Ureter (tissue), 1 donor: ENCODE measurements around the gene CEACAM18. TPM values are rescaled to one million over a fixed set of nuclear protein-coding genes. Genes with fewer than 3 reads are reported as not detected.
"Not testable (repeated sequence)": the region's sequence is repeated elsewhere in the genome, so short reads cannot be mapped to it uniquely, and the experiment has no call there.

ENCODE experiments used
- DNase-seq: peaks from one replicate; pipeline ENCODE4 v3.0.0-alpha.2; 2020; ENCODE audit warnings: low spot score
- total RNA-seq: library from RNA; stranded (reverse); gene quantifications from one replicate; pipeline ENCODE4 v1.2.4, GENCODE V29; 2023
- donor health status: DM: yes; HTN: yes; CAD: no.

CEACAM18 gene
- total RNA-seq: not detected

DNA sequence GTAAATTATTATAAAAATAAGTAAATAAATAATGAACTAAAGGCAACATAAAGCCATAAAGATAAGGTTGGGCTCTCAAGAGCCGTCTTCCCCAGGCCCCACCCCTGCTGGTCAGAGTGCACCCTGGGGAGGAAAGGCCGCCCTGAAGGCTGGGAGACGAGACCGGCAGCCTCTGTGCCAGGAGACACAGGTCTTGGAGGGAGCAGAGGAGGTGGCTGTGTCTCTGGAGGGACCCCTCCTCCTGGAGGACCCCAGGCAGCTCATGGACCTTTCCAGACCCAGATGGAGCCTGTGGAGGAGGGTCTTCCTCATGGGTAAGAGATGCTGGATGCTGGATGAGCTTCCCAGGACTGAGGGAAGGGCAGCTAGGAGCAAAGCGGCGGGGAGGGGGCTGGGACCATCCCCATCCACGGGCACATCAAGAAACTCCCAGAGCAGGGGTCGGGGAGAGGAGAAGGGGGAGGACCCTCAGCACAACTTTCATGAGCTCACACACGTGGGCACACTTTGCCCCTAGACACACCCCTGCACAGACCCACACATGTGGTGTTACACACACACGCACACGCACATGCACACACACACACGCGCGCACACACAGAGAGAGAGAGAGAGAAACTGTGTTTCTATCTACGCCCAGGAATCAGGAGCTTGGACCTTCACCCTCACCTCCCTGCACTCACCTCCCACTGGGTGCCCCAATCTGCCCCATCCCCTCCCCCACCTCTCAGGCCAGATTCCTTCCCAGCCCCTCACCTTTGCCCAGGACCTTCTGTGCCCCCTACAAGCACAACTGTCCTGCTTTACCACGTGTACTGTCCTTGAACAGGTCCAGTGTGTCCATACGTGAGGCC, at the start of gene CEACAM18:
Gene CEACAM18 (plus strand): TSS at position 159 of the 854 bp plus-strand sequence.
- no peak for DNase-seq

DNA sequence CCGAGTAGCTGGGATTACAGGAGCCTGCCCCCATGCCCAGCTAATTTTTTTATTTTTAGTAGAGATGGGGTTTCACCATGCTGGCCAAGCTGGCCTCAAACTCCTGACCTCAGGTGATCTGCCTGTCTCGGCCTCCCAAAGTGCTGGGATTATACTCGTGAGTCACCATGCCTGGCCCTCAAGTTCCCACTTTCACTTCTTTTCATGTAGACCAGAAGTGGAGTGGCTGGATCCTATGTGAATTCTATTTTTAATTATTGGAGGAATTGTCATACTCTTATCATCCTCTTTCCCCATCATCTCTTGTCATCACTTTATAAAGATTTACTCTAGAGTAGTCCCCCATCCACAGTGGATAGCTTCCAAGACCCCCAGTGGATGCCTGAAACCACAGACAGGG, 48.1 kb upstream of the CEACAM18 start:
- no peak for DNase-seq

DNA sequence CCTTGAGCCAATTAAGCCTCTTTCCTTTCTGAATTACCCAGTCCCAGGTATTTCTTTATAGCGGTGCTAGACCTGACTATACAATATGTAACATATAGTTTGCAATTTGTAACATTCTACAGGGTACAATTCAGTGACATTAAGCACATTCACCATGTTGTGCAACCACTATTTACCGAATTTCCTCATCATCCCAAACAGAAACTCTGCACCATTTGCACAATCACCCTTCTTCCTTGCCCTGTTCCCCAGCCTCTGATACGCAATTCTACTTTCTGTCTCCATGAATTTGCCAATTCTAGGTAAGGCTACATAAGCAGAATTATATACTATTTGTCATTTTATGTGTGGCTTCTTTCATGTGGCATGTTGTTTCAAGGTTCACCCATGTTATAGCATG, 47.2 kb upstream of the CEACAM18 start:
- no peak for DNase-seq

DNA sequence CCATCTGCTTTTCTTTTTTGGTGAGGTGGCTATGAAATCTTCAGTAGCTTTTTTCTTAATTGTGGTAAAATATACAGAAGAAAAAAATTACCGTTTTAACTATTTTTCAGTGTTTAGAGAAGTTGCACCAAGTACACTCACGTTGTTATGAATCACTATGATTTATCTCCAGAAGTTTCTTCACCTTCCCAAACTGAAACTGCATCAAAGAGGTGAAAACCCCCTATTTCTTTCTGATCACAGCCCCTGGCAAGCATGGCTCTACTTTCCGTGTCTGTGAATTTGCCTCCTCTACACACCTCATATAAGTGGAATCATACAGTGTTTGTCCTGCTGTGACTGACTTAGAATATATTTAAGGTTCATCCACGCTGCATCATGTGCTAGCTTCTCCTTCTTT, 45.3 kb upstream of the CEACAM18 start:
- no peak for DNase-seq

DNA sequence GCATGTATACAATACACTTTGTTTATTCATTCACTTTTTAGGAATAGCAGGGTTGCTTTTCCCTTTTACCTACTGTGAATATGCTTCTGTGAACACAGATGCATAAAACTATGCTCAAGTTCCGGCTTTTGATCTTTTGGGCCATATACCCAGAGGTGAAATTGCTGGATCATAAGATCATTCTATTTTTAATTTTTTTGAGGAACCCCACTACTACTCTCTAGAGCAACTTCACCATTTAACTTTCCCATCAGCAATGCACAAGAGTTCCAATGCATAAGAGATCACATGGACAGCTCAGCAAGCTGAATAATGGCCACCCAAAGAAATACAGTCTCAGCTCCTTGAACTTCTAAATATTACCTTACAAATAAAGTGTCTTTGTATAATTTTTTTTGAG, 43.9 kb upstream of the CEACAM18 start:
- DNase-seq: no peak

DNA sequence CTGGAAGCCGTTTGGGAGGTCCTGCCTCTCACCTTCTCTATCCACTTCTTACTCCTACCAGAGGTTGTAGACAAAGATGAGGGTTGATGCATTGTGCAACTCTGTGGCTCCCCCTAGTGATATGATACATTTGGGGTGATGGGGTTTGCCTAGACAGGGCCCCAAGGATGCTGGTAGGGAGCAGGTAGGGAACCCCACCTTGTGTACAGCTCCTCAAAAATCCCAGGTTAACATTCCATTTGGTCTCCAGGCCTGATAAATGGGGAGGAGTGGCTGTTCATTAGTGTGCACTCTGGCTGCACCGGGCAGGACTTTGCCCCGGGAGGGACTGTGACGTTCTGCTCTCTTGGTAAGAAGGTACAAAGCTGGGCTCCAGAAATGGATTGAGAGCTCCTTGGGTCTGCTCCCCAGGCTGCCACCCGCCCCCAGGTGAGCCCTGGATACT, 39.3 kb upstream of the CEACAM18 start:
- no peak for DNase-seq

DNA sequence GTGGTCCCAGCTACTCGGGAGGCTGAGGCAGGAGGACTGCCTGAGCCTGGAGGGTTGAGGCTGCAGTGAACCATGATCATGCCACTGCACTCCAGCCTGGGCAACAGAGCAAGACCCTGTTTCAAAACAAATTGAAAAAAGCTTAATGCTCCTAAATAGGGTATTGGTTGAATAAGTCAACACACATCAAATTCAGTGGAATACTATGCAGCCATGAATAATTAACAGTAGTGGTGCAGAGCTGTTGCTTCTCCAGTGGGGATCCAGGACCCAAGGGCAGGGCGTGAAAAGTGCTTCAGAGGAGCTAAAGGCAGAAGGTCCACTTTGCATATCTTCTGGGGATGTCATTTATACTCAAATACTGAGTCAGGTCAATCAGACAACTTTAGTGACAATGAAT, 38.3 kb upstream of the CEACAM18 start:
- no peak for DNase-seq

DNA sequence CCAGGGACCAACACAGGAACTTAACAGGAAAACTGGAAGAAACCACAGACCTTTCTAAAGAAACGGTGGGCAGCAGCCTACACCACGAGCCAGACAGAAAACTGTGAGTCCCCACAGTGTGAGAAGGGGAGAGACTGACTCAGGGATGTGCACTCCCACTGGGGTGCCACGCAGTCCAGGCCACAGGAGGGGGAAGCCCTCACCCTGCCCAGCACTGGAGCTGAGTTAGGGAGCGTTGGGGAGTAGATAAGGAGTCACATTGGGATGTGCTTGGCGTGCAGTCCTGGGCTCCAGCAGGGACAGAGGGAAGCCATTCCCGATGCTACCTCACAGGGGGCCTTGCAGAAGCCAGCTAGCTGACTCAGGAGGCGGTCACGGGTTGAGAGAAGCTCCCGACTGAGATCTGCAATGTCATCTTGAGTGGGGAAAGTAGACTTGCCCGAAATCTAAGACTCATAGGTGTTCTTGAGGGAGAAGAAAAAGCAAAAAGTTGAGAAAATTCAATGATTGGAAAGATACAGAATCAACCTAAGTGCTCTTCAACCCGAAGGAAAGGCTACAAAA, 37.4 kb upstream of the CEACAM18 start:
- DNase-seq: no peak

DNA sequence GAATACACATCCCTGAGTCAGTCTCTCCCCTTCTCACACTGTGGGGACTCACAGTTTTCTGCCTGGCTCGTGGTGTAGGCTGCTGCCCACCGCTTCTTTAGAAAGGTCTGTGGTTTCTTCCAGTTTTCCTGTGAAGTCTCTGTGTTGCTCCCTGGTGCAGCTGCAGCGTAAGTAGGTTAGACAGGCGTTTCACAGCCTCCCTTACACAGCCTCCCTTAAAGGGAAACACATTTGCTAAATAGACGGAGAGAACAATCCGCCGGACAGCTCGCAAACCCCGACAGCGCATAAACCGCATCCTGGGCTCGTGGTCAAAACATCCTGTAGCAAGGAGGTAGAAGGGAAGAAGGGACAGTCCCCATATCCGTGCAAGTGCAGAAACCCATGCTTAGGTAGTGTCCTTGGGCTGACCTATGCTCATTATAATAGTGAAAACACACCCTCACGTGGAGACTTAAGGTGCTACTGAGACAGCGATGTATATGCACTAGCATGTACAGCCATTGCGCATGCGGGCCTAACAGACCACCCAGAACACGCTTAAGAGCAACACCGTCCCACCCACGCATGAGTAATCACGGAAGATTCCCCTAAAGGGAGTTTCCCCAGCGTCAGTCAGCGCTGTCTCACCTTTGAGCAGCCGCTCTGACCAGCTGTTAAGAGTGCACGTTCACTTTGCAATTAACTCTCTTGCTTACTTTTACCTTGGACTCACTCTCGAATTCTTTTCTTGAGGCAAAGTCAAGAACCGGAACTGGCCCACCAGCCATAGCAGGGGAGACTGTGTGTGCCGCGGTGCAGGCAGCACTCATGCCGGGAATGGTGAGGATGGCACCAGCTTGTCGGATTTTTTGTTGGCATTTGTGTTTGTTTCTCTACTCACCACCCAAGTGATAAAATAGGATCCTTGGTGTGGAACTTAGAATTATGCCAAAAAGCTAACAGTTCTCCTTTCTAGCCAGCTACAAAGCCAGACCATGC, 36.6 kb upstream of the CEACAM18 start:
- peak; percentile 29 for DNase-seq

DNA sequence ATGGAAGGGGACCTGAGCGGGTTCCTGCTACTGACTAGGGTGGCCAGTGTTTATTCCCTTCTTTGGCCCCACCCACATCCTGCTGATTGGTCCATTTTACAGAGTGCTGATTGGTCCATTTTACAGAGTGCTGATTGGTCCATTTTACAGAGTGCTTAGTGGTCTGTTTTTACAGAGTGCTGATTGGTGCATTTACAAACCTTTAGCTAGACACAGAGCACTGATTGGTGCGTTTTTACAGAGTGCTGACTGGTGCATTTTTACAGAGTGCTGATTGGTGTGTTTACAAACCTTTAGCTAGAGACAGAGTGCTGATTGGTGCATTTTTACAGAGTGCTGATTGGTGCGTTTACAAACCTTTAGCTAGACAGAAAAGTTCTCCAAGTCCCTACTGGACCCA, 30.8 kb upstream of the CEACAM18 start:
- not testable (repeated sequence) for DNase-seq

DNA sequence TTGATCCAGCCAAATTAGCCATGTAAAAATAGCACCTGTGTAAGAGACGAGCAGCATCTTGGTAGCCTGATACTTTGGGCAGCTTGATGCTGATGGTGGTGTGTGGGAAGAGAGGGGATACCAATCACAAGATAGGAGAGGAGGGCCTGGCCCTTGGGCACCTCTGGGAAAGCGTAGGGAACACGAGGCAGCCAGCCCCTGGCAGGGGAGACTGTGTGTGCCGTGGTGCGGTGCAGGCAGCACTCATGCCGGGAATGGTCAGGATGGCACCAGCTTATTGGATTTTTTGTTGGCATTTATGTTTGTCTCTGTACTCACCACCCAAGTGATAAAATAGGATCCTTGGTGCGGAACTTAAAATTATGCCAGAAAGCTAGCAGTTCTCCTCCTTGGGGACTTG, 30.3 kb upstream of the CEACAM18 start:
- DNase-seq: no peak

DNA sequence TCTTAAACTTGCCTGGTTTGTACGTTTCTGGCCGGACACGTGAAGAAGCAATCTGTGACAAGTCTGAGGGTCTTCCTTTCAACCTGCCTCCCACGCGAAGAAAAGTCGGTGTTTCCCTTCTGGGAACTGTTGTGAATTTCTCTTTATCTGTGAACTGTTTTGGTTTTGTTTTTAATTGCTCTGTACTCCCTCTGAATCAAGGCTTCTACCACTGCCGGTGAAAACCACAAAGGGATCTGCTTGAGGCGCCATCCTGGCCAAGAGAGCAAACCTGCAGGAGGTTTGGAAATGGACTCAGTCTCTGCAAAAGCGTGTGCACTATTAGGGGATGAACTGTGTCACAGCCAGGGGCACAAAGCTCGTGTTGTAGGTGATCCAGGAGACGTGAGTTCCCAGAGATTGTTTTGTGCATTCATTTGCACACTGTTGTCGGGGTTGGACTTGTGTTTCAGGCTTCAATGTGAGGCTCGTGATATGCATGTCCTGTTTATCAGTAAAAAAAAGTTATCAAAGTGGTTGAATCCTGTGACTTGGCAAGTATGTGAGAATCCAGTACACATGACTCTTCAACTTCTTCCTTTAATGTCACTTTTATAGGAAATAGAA, 29.8 kb upstream of the CEACAM18 start:
- DNase-seq: no peak

DNA sequence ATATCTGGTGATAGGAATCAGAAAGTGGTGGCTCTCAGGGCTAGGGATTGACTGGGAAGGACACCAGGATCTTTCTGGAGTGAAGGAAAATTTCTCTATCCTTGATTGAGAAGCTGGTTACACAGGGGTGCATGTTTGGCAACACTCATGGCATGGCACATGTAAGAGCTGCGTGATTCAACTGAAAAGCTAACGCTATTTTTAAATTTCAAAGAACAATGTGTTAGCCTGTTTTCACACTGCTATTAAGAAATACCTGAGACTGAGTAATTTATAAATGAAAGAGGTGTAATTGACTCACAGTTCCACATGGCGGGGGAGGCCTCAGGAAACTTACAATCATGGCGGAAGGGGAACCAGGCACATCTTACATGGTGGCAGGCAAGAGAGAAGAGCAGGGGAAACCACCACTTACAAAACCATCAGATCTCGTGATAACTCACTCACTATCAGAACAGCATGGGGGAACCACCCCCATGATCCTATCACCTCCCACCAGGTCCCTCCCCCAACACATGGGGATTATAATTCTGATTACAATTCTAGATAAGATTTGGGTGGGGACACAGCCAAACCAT, 27.5 kb upstream of the CEACAM18 start:
- DNase-seq: no peak

DNA sequence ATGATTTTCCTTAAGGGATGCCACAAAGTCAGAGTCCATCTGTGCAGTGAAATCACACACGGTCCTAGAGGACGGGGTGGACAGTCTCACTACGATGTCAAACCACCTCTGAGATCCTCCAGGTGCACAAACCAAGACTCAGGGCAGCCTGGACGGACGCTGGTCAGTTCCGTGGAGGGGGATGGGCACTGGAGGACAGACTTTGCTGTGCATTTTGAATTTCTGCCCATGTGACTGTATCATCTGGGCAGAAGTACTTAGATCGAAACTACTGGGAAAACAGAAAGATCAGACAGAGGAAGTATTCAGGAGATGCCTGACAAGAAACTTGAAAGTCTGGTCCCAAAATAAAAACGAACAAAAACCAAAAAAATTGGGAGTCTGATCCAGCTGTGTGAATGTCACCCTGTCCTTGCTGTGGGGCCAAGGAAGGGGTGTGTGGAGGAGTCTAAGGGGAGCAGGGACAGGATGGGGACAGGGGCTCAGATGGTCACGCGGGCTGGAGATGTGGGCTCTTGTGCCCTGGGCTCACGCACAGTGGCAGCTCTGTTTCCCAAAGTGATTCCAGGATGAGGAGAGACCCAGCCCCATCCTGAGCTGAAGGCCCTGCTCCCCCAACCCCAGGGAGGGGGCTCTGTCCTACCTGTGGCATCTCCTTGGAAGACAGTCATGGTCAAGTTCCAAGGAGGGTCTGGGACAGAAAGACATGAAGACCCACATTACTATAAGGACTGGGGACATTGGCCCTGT, 21.6 kb upstream of the CEACAM18 start:
- DNase-seq: no peak

DNA sequence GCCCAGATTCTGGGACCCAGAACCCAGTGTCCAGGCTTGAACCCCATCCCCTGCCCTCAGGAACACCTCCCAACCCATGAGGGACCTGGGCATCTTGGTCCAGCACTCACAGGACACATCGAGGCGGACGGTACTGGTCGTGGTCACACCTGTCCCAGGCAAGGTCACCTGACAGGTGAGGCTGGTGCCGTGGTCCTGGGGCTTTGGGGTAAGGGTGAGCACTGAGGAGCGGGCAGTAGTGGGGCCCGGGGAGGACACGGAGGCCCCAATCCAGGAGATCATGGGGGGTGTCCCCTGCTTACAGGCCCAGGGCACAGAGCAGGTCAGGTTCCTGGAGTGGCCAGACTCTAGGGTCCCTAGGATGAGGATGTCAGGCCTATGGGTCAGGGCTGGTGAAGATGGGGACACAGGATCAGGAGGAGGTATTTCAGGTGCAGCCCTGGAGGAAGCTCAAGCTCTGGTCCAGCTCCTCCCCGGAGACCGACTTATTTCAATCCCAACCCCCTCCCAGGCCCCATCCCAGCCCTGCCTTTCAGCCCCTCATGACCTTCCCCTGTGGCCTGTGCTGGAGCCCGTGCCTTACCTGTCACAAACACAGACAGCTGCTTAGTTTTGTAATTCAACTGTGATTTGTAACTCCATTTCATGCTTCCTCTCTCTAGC, 20.9 kb upstream of the CEACAM18 start:
- no peak for DNase-seq

DNA sequence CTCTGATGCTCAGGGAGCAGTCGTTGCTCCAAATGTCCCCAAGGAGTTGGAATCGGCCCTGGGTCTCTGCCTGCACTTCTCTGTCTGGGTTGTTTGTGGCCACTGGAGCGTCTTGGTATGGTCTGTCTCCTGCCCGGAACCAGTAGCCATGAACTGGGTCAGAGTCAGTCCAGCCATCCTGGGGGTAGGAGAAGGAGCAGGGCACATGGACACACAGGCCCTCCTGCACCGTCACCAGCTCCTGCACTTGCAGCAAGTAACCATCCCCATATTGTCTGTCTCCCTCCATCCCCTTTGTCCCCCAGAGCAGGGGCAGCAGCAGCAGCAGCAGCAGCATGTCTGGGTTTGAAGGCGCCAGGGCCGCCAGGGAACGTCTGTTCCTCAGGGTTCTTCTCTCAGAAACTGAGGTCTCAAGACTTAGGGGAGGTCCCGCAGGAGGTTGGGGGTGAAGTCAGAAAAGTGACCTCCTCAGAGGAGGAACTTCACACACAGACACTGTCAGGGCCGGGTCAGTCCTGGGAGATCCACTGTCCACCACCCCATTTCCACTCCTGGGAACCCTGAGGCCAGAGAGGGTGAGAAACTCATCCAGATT, 20.2 kb upstream of the CEACAM18 start, which contains the start of gene SIGLEC8:
Gene SIGLEC8 (minus strand): TSS at position 404 of the 595 bp plus-strand sequence. CDS start 67 bp downstream, at position 337.
- no peak for DNase-seq

DNA sequence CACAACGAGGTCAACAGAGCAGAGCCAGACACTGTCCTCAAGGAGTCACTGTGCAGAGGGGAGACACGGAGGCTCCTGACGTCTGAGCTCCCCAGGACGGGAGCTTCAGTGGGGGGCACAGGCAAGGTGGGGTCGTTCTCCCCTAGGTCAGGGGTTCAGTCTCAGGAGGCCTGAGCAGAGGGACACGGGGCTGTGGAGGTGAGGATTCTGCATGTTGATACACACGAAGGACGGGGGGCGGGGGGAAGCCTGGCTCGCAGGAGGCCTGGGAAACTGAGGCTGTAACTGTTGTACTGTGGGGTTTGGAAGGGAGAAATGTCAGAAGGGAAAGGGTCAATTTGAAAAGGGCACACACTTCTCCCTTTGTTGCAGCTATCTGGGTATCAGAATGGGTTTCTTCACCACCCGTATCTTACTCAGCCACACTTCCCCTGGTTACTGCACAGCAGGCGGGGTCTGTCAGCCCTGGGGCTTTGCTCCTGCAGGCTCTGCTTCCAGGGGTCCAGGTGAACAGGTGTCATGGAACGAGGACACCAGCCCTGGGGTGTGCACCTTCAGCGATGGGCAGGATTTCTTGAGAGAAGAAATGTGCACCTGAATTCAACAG, 19.3 kb upstream of the CEACAM18 start:
- DNase-seq: no peak

DNA sequence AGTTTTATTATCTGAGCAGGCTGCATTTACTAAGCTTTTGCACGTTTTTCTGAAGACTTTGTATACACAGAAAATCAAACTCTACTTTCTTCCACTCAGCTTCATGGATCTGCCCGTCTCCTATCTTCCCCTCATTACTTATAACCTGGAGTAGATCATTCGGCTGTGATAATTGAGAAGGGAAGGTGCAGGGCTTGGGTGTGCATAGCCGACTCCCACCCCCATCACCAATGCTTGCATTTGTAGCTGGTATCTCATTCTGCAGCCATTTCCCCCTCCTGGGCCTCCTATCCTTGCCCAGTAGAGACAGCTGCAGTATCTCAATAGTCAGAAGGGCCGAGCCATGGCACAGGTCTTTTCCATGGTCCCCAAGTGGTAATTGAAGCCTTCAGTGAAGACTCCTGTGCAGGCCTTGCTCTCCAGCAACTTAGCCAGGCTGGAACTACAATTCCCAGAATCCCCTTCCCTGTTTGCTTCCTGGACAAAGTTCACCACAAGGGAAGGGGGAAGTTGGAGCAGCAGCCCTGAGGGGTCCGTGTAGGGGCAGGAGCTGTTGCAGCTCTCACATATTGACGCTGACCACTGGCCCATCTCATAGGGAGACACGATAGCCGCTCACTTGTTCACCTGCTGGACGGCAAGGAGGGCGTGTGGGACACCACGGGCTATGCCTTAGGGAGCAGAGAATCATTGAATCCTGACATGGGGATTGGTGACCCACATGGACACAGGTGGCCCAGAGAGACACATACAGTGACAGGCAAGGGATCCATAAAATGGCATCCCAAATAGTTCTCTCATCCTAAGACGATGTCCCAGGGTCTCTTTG, 18.0 kb upstream of the CEACAM18 start:
- peak; percentile 38 for DNase-seq
